ENCODE results near the gene WDR70. TPM values are rescaled to one million over a fixed set of nuclear protein-coding genes. Genes with fewer than 3 reads are reported as not detected.
"Not testable (repeated sequence)": the region's sequence is repeated elsewhere in the genome, so short reads cannot be mapped to it uniquely, and the experiment has no call there.

Gene WDR70
- total and polyA plus RNA-seq, 4 donors, result 11.0 to 57.8 (median 26.2) TPM

- no peak overlapping the region for H3K9ac ChIP-seq (ENCODE audit: insufficient read depth in 1 of 2, low read length in 2 of 2)
- 83 to 88% methylated on average over 2 of the region's 2 CpGs for WGBS, 2 donors
- H3K27ac ChIP-seq (ENCODE audit: low read depth in 1 of 2, low read length in 1 of 2), result no peak overlapping the region
- peaks cover 0 to 3% (median 0%) of the 10 kb centered on the region in 5 donors for H3K4me1 ChIP-seq (ENCODE audit: control insufficient read depth in 5 of 5, insufficient read depth in 5 of 5, low read length in 5 of 5)
- no peak for TF ChIP-seq CTCF (IDR thresholded peaks at IDR 0.05; ENCODE audit: control extremely low read depth, extremely low read depth)
- ATAC-seq (ENCODE audit: insufficient read depth, low FRiP score), result no peak
- no peaks in the 10 kb centered on the region for H3K36me3 ChIP-seq (ENCODE audit: control insufficient read depth in 4 of 4, insufficient read depth in 4 of 4, low read length in 4 of 4)
- H3K27me3 ChIP-seq (ENCODE audit: control insufficient read depth in 3 of 3, insufficient read depth in 3 of 3, low read length in 2 of 3), result no peaks in the 10 kb centered on the region
- no peak overlapping the region for H3K4me3 ChIP-seq
- DNase-seq, result no peak
- H3K9me3 ChIP-seq (ENCODE audit: control insufficient read depth in 4 of 4, insufficient read depth in 3 of 4, low read length in 3 of 4), result no peaks in the 10 kb centered on the region
Observed at GRCh38 chr5:37580106-37580505, 201.0 kb downstream of the WDR70 start.

- no peaks in the 10 kb centered on the region for H3K27me3 ChIP-seq (ENCODE audit: control insufficient read depth in 3 of 3, insufficient read depth in 3 of 3, low read length in 2 of 3)
- no peak for DNase-seq
- TF ChIP-seq CTCF (IDR thresholded peaks at IDR 0.05; ENCODE audit: control extremely low read depth, extremely low read depth), result no peak
- no peak overlapping the region for H3K4me3 ChIP-seq
- no peaks in the 10 kb centered on the region for H3K9me3 ChIP-seq (ENCODE audit: control insufficient read depth in 4 of 4, insufficient read depth in 3 of 4, low read length in 3 of 4)
- H3K27ac ChIP-seq (ENCODE audit: low read depth in 1 of 2, low read length in 1 of 2), result no peak overlapping the region
- WGBS, 2 donors, result 96 to 99% methylated on average over 2 of the region's 2 CpGs
- H3K4me1 ChIP-seq (ENCODE audit: control insufficient read depth in 5 of 5, insufficient read depth in 5 of 5, low read length in 5 of 5), result peaks cover 0 to 3% (median 0%) of the 10 kb centered on the region in 5 donors
- ATAC-seq (ENCODE audit: insufficient read depth, low FRiP score), result no peak
- H3K9ac ChIP-seq (ENCODE audit: insufficient read depth in 1 of 2, low read length in 2 of 2), result no peak overlapping the region
- H3K36me3 ChIP-seq (ENCODE audit: control insufficient read depth in 4 of 4, insufficient read depth in 4 of 4, low read length in 4 of 4), result no peaks in the 10 kb centered on the region
Observed at GRCh38 chr5:37582202-37582601, 203.1 kb downstream of the WDR70 start.

- H3K9ac ChIP-seq (ENCODE audit: insufficient read depth in 1 of 2, low read length in 2 of 2); H3K36me3 ChIP-seq (ENCODE audit: control insufficient read depth in 4 of 4, insufficient read depth in 4 of 4, low read length in 4 of 4); ATAC-seq (ENCODE audit: insufficient read depth, low FRiP score); H3K4me3 ChIP-seq; H3K27me3 ChIP-seq (ENCODE audit: control insufficient read depth in 3 of 3, insufficient read depth in 3 of 3, low read length in 2 of 3); DNase-seq; H3K27ac ChIP-seq (ENCODE audit: low read depth in 1 of 2, low read length in 1 of 2); H3K9me3 ChIP-seq (ENCODE audit: control insufficient read depth in 4 of 4, insufficient read depth in 3 of 4, low read length in 3 of 4); H3K4me1 ChIP-seq (ENCODE audit: control insufficient read depth in 5 of 5, insufficient read depth in 5 of 5, low read length in 5 of 5): not testable (repeated sequence)
- WGBS, 2 donors, result 97 to 99% methylated on average over 3 of the region's 3 CpGs
Observed at GRCh38 chr5:37593292-37593691, 214.2 kb downstream of the WDR70 start.

- not testable (repeated sequence) for H3K4me1 ChIP-seq (ENCODE audit: control insufficient read depth in 5 of 5, insufficient read depth in 5 of 5, low read length in 5 of 5); H3K9me3 ChIP-seq (ENCODE audit: control insufficient read depth in 4 of 4, insufficient read depth in 3 of 4, low read length in 3 of 4); H3K27me3 ChIP-seq (ENCODE audit: control insufficient read depth in 3 of 3, insufficient read depth in 3 of 3, low read length in 2 of 3); ATAC-seq (ENCODE audit: insufficient read depth, low FRiP score); H3K9ac ChIP-seq (ENCODE audit: insufficient read depth in 1 of 2, low read length in 2 of 2); H3K36me3 ChIP-seq (ENCODE audit: control insufficient read depth in 4 of 4, insufficient read depth in 4 of 4, low read length in 4 of 4); H3K4me3 ChIP-seq; H3K27ac ChIP-seq (ENCODE audit: low read depth in 1 of 2, low read length in 1 of 2); DNase-seq
- 4 to 27% methylated on average over 2 of the region's 2 CpGs for WGBS, 2 donors
Observed at GRCh38 chr5:37594864-37595263, 215.7 kb downstream of the WDR70 start.

- no peak for TF ChIP-seq CTCF (IDR thresholded peaks at IDR 0.05; ENCODE audit: control extremely low read depth, extremely low read depth)
- peak in 1 of 3 donors; percentile 15 for DNase-seq
- Histone ChIP-seq H3K4me3 (no peak overlapping the region), H3K27me3 (ENCODE audit: control insufficient read depth in 3 of 3, insufficient read depth in 3 of 3, low read length in 2 of 3) (no peaks in the 10 kb centered on the region), H3K36me3 (ENCODE audit: control insufficient read depth in 4 of 4, insufficient read depth in 4 of 4, low read length in 4 of 4) (no peaks in the 10 kb centered on the region), H3K9me3 (ENCODE audit: control insufficient read depth in 4 of 4, insufficient read depth in 3 of 4, low read length in 3 of 4) (peaks cover 0 to 7% (median under 1%) of the 10 kb centered on the region in 4 donors), H3K27ac (ENCODE audit: low read depth in 1 of 2, low read length in 1 of 2) (no peak overlapping the region), H3K9ac (ENCODE audit: insufficient read depth in 1 of 2, low read length in 2 of 2) (no peak overlapping the region), H3K4me1 (ENCODE audit: control insufficient read depth in 5 of 5, insufficient read depth in 5 of 5, low read length in 5 of 5) (no peaks in the 10 kb centered on the region)
- WGBS, 2 donors, result 85 to 97% methylated on average over 3 of the region's 3 CpGs
- ATAC-seq (ENCODE audit: insufficient read depth, low FRiP score), result no peak
Observed at GRCh38 chr5:37598733-37599132, 219.6 kb downstream of the WDR70 start.

All from lung (tissue), 12 donors.